HG03520 (cell line): ENCODE data around the gene COPG1.

ENCODE experiments used
- ATAC-seq: cut with Tn5 transposase; IDR thresholded peaks from one replicate; pipeline ENCODE4 v1.9.1; 2021; ENCODE audit warnings: mild to moderate bottlenecking, moderate library complexity; ENCODE audit not compliant: unreplicated experiment

COPG1 gene

GRCh38 chr3:129278439-129278965 is 29.1 kb downstream of the COPG1 start, which contains the start of gene HMCES:
Gene HMCES, plus strand, starts transcription at chr3:129278870. Its CDS starts 863 bp downstream, at chr3:129279733.
- ATAC-seq: peak; percentile 39

- no peak for ATAC-seq
Measured at GRCh38 chr3:129278966-129279906, 29.8 kb downstream of the COPG1 start.

- ATAC-seq: no peak
Measured at GRCh38 chr3:129280183-129280582, 30.8 kb downstream of the COPG1 start.

GRCh38 chr3:129281726-129282125 is 32.3 kb downstream of the COPG1 start:
- no peak for ATAC-seq

- peak; percentile 63 for ATAC-seq
Measured at GRCh38 chr3:129282727-129283327, 33.4 kb downstream of the COPG1 start.

- no peak for ATAC-seq
Measured at GRCh38 chr3:129286081-129286480, 36.7 kb downstream of the COPG1 start.

- no peak for ATAC-seq
Measured at GRCh38 chr3:129288446-129288845, 39.0 kb downstream of the COPG1 start.

GRCh38 chr3:129289201-129289921 is 40.0 kb downstream of the COPG1 start:
- no peak for ATAC-seq

GRCh38 chr3:129291236-129291886 is 42.0 kb downstream of the COPG1 start:
- no peak for ATAC-seq

GRCh38 chr3:129295286-129295685 is 45.9 kb downstream of the COPG1 start:
- ATAC-seq: no peak

GRCh38 chr3:129304146-129304961 is 54.9 kb downstream of the COPG1 start:
- no peak for ATAC-seq

GRCh38 chr3:129304962-129305222 is 55.5 kb downstream of the COPG1 start:
- no peak for ATAC-seq

GRCh38 chr3:129305592-129306091 is 56.2 kb downstream of the COPG1 start:
- ATAC-seq: no peak

- no peak for ATAC-seq
Measured at GRCh38 chr3:129308636-129309035, 59.2 kb downstream of the COPG1 start.

- ATAC-seq: no peak
Measured at GRCh38 chr3:129310111-129311011, 61.0 kb downstream of the COPG1 start.

- no peak for ATAC-seq
Measured at GRCh38 chr3:129311054-129311902, 61.9 kb downstream of the COPG1 start.

- ATAC-seq: no peak
Measured at GRCh38 chr3:129312021-129312639, 62.7 kb downstream of the COPG1 start.
